COLO829 (cell line): Measurements from ENCODE around the gene PLAAT3.
A peak's percentile ranks its signal among the peaks of the same experiment; 100 is the strongest.
"Not testable (repeated sequence)": the region's sequence is repeated elsewhere in the genome, so short reads cannot be mapped to it uniquely, and the experiment has no call there.

Source experiments
- DNase-seq: peaks from one replicate; pipeline ENCODE4 v3.0.0; 2012; ENCODE audit warnings: low spot score

Gene PLAAT3

GRCh38 chr11:63614136-63614671 is at the start of gene PLAAT3:
Gene PLAAT3, minus strand, starts transcription at chr11:63614433. Its CDS starts 419 bp downstream, at chr11:63614014.
- DNase-seq: no peak

- no peak for DNase-seq
Measured at GRCh38 chr11:63663809-63664208, 49.6 kb upstream of the PLAAT3 start.

- no peak for DNase-seq
Measured at GRCh38 chr11:63660972-63661371, 46.7 kb upstream of the PLAAT3 start.

DNA sequence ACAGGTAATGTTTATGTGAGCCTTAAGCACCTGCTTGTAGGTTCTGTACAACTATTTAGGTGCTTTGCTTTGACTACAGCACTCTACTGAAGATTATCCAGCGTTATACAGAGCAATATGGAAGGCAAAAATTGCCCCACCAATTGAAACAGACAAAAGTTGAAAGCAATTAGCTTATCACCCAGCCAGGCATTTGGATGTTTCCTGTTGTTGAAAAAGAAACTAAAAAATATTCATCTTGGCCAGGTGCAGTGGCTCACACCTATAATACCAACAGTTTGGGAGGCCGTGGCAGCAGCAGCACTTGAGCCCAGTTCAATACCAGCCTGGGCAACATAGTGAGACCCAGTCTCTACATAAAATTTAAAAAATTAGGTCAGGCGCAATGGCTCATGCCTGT is 38.4 kb upstream of the PLAAT3 start:
- no peak for DNase-seq

GRCh38 chr11:63643205-63643604 is 29.0 kb upstream of the PLAAT3 start:
- no peak for DNase-seq

DNA sequence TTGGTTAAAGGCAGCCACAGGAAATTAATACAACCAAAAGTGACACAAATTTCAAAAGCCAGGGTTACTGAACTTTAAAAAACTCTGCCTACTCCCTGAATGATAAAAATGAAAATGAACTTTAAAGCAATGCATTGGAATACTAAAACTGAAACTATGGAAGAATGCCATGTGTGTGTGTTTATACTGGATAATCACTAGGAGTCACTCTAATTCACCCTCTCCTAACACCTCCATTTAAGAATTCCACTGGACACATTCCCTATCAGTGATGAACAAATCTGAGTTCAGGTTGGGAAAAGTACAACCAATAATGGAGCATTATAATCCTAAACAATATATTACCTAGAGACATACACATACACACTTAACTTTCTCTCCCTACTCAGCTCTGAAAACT is 27.5 kb upstream of the PLAAT3 start:
- DNase-seq: no peak

DNA sequence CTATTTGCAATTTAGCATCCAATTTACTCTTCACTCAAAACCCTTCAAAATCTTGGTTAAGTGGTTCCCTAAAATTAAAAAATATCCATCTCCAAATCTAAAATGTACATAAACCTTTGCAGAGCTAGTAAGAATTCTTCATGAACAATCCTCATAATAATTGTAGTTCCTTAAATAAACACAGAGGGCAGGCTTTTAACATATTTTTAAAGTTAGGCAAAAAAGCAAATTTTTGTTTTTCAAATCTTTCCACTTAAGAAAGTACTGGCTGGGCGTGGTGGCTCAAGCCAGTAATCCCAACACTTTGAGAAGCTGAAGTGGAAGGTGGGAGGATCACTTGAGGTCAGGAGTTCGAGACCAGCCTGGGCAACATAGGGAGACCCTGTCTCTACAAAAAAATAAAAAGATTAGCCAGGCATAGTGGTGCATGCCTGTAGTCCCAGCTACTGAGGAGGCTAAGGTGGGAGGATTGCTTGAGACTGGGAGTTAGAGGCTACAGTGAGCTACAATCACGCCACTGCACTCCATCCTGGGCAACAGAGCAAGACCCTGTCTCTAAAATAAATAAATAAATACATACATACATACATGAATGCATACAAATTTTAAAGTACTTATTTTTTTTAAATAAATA is 25.1 kb upstream of the PLAAT3 start:
- DNase-seq: no peak

DNA sequence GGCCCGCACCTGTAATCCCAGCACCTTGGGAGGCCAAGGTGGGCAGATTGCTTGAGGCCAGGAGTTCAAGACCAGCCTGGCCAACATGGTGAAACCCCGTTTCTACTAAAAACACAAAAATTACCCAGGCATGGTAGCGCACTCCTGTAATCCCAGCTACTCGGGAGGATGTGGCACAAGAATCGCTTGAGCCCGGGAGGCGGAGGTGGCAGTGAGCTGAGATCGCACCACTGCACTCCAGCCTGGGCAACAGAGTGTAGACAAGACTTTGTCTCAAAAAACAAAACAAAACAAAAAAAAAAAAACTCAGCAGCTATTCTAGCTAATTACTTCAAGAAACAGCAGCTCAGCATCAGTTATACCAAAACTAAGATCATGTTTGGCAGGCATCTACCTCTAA is 24.2 kb upstream of the PLAAT3 start:
- DNase-seq: not testable (repeated sequence)

GRCh38 chr11:63635762-63636465 is 21.7 kb upstream of the PLAAT3 start:
- DNase-seq: peak; percentile 73

- no peak for DNase-seq
Measured at GRCh38 chr11:63629426-63629825, 15.2 kb upstream of the PLAAT3 start.

DNA sequence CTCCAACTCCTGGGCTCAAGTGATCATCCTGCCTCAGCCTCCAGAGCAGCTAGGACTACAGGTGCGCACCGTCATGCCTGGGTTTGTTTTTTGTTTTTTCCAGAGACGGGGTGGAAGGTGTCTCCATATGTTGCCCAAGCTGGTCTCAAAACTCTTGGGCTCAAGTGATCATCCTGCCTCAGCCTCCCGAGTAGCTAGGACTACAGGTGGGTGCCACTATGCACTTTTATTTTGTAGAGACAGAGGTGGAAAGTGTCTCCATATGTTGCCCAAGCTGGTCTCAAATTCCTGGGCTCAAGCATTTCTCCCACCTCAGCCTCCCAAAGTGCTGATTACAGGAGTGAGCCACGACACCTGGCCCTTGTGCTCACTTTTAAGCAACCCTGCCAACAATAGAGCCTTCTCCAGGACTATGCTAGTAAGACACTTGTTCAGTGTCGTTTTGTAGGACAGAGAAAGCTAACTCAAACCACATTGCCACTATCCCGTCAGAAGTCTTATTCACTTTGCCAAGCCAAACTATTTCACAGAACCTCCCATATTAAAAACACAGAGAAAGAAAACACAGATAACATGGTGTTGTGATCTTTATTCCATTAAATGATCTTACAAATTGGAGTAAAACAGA is 9.4 kb upstream of the PLAAT3 start:
- no peak for DNase-seq

DNA sequence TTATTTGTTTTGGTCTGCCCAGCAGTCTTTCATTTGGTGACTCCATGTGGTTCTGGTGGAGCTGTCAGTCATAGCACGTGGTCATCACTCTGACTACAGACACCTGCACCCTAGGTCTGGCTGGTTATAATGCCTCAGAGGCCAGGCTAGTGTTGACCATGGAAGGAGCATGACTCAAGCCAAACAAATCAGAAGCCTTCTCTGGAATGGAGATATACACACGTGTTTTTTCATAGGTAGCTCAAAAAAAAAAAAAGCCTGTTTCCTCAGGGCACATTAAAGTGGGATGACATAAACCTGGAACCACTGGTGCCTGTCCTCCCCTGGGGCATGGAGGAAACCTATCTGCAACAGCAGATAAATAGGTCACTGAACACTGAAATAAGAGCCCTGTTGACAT is 8.1 kb upstream of the PLAAT3 start:
- no peak for DNase-seq

GRCh38 chr11:63621071-63621470 is 6.8 kb upstream of the PLAAT3 start:
- no peak for DNase-seq

DNA sequence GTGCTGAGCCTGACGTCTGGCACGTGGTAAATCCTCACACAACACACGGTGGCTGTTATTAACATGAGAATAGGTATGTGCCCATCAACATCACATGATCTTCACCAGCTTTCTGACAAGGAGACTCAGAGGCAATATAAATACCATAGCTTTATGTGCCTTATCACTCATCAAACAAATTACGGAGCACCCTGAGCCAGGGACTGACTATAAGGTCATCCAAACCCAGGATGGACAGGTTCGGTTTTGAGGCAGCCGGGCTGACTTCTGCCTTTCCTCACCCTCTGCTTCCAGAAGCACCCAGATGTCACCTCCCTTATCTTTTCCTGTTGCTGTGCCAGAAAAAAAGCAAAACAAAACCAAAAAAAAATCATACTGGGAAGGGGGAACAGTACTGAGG is 5.7 kb upstream of the PLAAT3 start:
- no peak for DNase-seq

- not testable (repeated sequence) for DNase-seq
Measured at GRCh38 chr11:63617686-63618085, 3.5 kb upstream of the PLAAT3 start.

DNA sequence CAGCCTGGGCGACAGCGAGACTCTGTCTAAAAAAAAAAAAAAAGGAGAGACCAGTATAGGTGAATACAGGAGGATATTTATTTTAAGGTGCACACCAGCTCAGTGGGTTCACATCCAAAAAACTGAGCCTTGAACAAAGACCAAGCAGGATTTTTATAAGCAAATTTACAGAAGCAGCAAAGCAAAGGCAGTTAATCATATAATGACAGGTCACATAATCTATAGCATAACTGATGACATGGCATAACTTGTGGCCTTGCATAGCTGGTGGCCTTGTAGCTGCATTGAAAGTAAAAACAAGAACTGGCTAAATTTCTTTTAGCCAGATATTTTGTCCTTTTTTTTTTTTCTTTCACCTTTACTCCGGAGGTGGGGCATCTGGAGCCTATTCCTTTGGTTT is 2.7 kb upstream of the PLAAT3 start:
- no peak for DNase-seq

GRCh38 chr11:63613517-63614135 is 607 bp downstream of the PLAAT3 start:
- DNase-seq: no peak

GRCh38 chr11:63612181-63612580 is 2.1 kb downstream of the PLAAT3 start:
- DNase-seq: no peak

DNA sequence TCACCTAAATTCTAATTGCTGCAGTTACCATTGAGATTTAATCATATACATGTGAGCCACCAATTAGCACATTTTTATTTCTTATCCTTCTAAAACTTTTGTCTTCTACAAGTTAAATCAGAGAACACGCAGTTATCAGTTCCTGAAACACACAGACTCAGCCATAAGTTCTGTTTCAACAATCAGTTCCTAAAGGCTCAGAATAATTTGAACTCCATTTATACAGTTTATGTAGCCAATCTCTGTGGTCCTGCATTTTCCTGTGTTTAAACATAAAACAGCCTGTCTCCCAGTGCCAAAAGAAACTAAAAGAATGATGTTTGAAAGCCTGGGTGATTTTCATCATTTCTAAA is 2.9 kb downstream of the PLAAT3 start:
- DNase-seq: no peak

- no peak for DNase-seq
Measured at GRCh38 chr11:63610604-63611394, 3.4 kb downstream of the PLAAT3 start.

DNA sequence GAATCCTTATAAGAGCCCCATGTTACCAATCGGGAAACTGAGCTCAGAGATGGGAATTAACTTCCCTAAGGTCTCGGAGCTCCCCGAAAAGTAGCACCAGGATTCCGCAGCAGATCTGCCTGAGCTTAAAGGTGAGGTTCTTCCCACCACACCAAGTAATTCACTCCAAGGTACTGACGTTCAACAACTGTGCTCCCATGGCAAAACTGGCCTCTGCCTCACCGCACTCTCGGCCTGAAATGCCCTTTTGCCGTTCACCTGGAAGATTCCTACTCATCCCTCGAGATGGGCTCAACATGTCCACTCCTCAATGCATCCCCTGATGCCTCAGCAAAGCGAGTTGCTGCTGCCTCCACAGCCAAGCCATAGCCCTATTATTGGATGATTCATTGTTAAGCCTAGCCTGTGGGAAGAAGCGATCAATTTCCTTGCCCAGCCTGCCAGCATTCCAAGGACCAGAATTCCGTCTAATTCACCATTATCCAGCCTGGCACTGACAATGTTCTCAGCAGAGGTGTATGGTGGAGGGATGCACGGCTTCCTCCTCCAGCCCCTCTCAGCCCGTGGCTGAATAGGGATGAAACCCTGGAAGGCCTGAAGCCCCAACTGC is 4.2 kb downstream of the PLAAT3 start:
- no peak for DNase-seq

- no peak for DNase-seq
Measured at GRCh38 chr11:63609536-63609935, 4.7 kb downstream of the PLAAT3 start.
